SK-N-SH (cell line): ENCODE results near the gene OR9Q1. TPM values are rescaled to one million over a fixed set of nuclear protein-coding genes. Genes with fewer than 3 reads are reported as not detected.

Experiments used
- CTCF ChIA-PET: fragments of 300-600, 350-600 bp; formaldehyde crosslinking; extraction: SDS; loops from one replicate; lab custom pipeline; 2021; lab: Yijun Ruan, JAX
- POLR2A ChIA-PET: fragments of 350-600 bp; sonication (Branson Sonifier 250); formaldehyde crosslinking; extraction: SDS; loops from one replicate; lab custom pipeline; 2020; ENCODE audit warnings: antibody characterized with exemption, inconsistent platforms; lab: Yijun Ruan, JAX
- DNase-seq: peaks from one replicate; pipeline ENCODE4 v3.0.0; 2012
- H2AFZ ChIP-seq: fragments of 200-600 bp; sonication (generic); 2 replicates; pipeline ENCODE4 v1.8.1; 2016; ENCODE audit warnings: antibody characterized with exemption, mild to moderate bottlenecking, low read depth
- H3F3A ChIP-seq: fragments of 200-600 bp; sonication (generic); replicated peaks from 2 replicates; pipeline ENCODE3; 2016; ENCODE audit warnings: antibody characterized with exemption, mild to moderate bottlenecking; ENCODE audit not compliant: insufficient read depth
- H3K27ac ChIP-seq, 2 experiments: fragments of 200-500 bp in 1 of 2; fragments of 200-600 bp in 1 of 2; sonication (Bioruptor generic) in 1 of 2; sonication (generic), shearing (Covaris generic) in 1 of 2; 2 replicates each; pipeline versions ENCODE4 v1.5.1 to v1.6.1; 2014 to 2016; ENCODE audit warnings: low read depth in 2 of 2, inconsistent platforms in 1 of 2, low read length in 1 of 2, mild to moderate bottlenecking in 1 of 2, mixed read lengths in 1 of 2
- H3K27me3 ChIP-seq: fragments of 200-600 bp; sonication (generic), shearing (Covaris generic); 2 replicates; pipeline ENCODE4 v1.6.1; 2016; ENCODE audit warnings: mixed run types; ENCODE audit not compliant: insufficient read depth
- H3K36me3 ChIP-seq, 2 experiments: fragments of 200-500 bp in 1 of 2; fragments of 200-600 bp in 1 of 2; sonication (Bioruptor generic) in 1 of 2; sonication (generic) in 1 of 2; replicated peaks in 1 of 2; 2 replicates each; pipeline versions ENCODE3 to v1.5.1; 2014 to 2016; ENCODE audit warnings: low read length in 1 of 2, mild to moderate bottlenecking in 1 of 2; ENCODE audit not compliant: insufficient read depth in 2 of 2, control insufficient read depth in 1 of 2
- H3K4me1 ChIP-seq, 2 experiments: fragments of 200-500 bp in 1 of 2; fragments of 200-600 bp in 1 of 2; sonication (Bioruptor generic) in 1 of 2; sonication (generic), shearing (Covaris generic) in 1 of 2; 2 replicates each; pipeline versions ENCODE4 v1.5.1 to v1.6.1; 2014 to 2016; ENCODE audit warnings: low read depth in 1 of 2, low read length in 1 of 2, mixed run types in 1 of 2; ENCODE audit not compliant: insufficient read depth in 2 of 2, control insufficient read depth in 1 of 2
- H3K4me2 ChIP-seq: fragments of 200-600 bp; sonication (generic), shearing (Covaris generic); 2 replicates; pipeline ENCODE4 v1.6.1; 2017; ENCODE audit warnings: mixed run types
- H3K4me3 ChIP-seq, 2 experiments: fragments of 200-500 bp in 1 of 2; fragments of 200-600 bp in 1 of 2; sonication (Bioruptor generic) in 1 of 2; sonication (generic), shearing (Covaris generic) in 1 of 2; 2 replicates each; pipeline versions ENCODE4 v1.5.1 to v1.8.1; 2014 to 2016; ENCODE audit warnings: low read depth in 2 of 2, inconsistent platforms in 1 of 2, low read length in 1 of 2, mild to moderate bottlenecking in 1 of 2, mixed read lengths in 1 of 2, moderate library complexity in 1 of 2
- H3K79me2 ChIP-seq: fragments of 200-600 bp; sonication (generic); 2 replicates; pipeline ENCODE4 v1.8.1; 2017; ENCODE audit warnings: mild to moderate bottlenecking; ENCODE audit not compliant: insufficient read depth
- H3K9ac ChIP-seq: fragments of 200-600 bp; sonication (generic); 2 replicates; pipeline ENCODE4 v1.6.1; 2017; ENCODE audit warnings: mixed run types
- H3K9me2 ChIP-seq: fragments of 200-600 bp; sonication (generic); 2 replicates; pipeline ENCODE4 v1.6.1; 2017; ENCODE audit warnings: mixed run types
- H3K9me3 ChIP-seq: fragments of 200-600 bp; sonication (generic); 2 replicates; pipeline ENCODE4 v1.6.1; 2017; ENCODE audit warnings: mixed run types, mild to moderate bottlenecking, moderate library complexity
- H4K20me1 ChIP-seq: fragments of 200-600 bp; sonication (generic); 2 replicates; pipeline ENCODE4 v1.6.1; 2017; ENCODE audit warnings: mild to moderate bottlenecking, mixed run types; ENCODE audit not compliant: insufficient read depth
- EP300 ChIP-seq, 2 experiments: IDR thresholded peaks; 2 replicates each; pipeline versions ENCODE4 v1.4.0 to v1.6.1; 2012; ENCODE audit warnings: borderline replicate concordance in 1 of 2, low read depth in 1 of 2, low read length in 1 of 2
- EZH2phosphoT487 ChIP-seq: fragments of 200-600 bp; sonication (generic); IDR thresholded peaks from 2 replicates; pipeline ENCODE4 v1.6.1; 2017; ENCODE audit warnings: low read depth, mixed run types, mild to moderate bottlenecking, antibody characterized with exemption, moderate library complexity, borderline replicate concordance
- GATA2 ChIP-seq: sonication (generic); formaldehyde crosslinking; IDR thresholded peaks from 2 replicates; pipeline ENCODE4 v1.5.0; 2020; ENCODE audit warnings: mild to moderate bottlenecking, missing genetic modification reagents
- MAX ChIP-seq: IDR thresholded peaks from 2 replicates; pipeline ENCODE4 v1.4.0; 2012; ENCODE audit warnings: low read depth
- MEF2A ChIP-seq: IDR thresholded peaks from 2 replicates; pipeline ENCODE4 v1.4.0; 2012; ENCODE audit warnings: low read depth, borderline replicate concordance
- NFIC ChIP-seq: IDR thresholded peaks from 2 replicates; pipeline ENCODE4 v1.4.0; 2012; ENCODE audit warnings: borderline replicate concordance
- NRF1 ChIP-seq: IDR thresholded peaks from 2 replicates; pipeline ENCODE4 v1.6.1; 2012; ENCODE audit warnings: low read depth, mild to moderate bottlenecking, low read length
- POLR2AphosphoS5 ChIP-seq: IDR thresholded peaks from 2 replicates; pipeline ENCODE4 v1.6.1; 2012; ENCODE audit warnings: low read depth, low read length
- RAD21 ChIP-seq: IDR thresholded peaks from 2 replicates; pipeline ENCODE4 v1.6.1; 2012; ENCODE audit warnings: mild to moderate bottlenecking, low read length
- RCOR1 ChIP-seq: fragments of 150-350 bp; IDR thresholded peaks from 2 replicates; pipeline ENCODE4 v1.6.1; 2017; ENCODE audit warnings: antibody characterized with exemption, low read length
- REST ChIP-seq: IDR thresholded peaks from 2 replicates; pipeline ENCODE4 v1.6.1; 2012; ENCODE audit warnings: mild to moderate bottlenecking, low read depth, low read length, moderate library complexity
- RXRA ChIP-seq: IDR thresholded peaks from 2 replicates; pipeline ENCODE4 v1.4.0; 2012; ENCODE audit warnings: low read depth, mild to moderate bottlenecking, borderline replicate concordance
- SIN3A ChIP-seq: IDR thresholded peaks from 2 replicates; pipeline ENCODE4 v1.6.1; 2012; ENCODE audit warnings: low read depth, mild to moderate bottlenecking, low read length, moderate library complexity, borderline replicate concordance
- SMC3 ChIP-seq: IDR thresholded peaks from 2 replicates; pipeline ENCODE4 v1.6.1; 2012; ENCODE audit warnings: low read depth, low read length, improper control_type of control experiment
- TCF12 ChIP-seq: IDR thresholded peaks from 2 replicates; pipeline ENCODE4 v1.4.0; 2012
- TEAD4 ChIP-seq: IDR thresholded peaks from 2 replicates; pipeline ENCODE4 v1.4.0; 2012; ENCODE audit warnings: mild to moderate bottlenecking, borderline replicate concordance; ENCODE audit not compliant: insufficient read depth
- polyA plus RNA-seq, 3 experiments: library from polyadenylated mRNA; depleted of rRNA; stranded (reverse); fragments of >200 nt; gene quantifications; 2 replicates each; pipeline ENCODE4 v1.2.3, GENCODE V29; 2012
- TF ChIP-seq, protein P1 (sequence below): IDR thresholded peaks from 2 replicates; pipeline ENCODE4 v1.4.0; 2012; ENCODE audit warnings: low read depth, borderline replicate concordance
- TF ChIP-seq, protein P2 (sequence below): fragments of 200-600 bp; sonication (generic); IDR thresholded peaks from 2 replicates; pipeline ENCODE4 v1.6.1; 2017; ENCODE audit warnings: antibody characterized with exemption, mild to moderate bottlenecking, moderate library complexity

The OR9Q1 gene
- polyA plus RNA-seq, 1 of the 3 experiments (the other 2 are of a cell fraction), result not detected

- Histone ChIP-seq H3K9me2 (no peaks in the 10 kb centered on the region), H3K36me3 (no peaks in the 10 kb centered on the region), H3K4me3 (no peak overlapping the region), H3K27me3 (no peaks in the 10 kb centered on the region), H2AFZ (no peak overlapping the region), H3K27ac (no peak overlapping the region), H3K9me3 (no peaks in the 10 kb centered on the region), H3K4me1 (no peaks in the 10 kb centered on the region; a peak in 1 of 4 replicates), H3K79me2 (no peaks in the 10 kb centered on the region), H3F3A (no peaks in the 10 kb centered on the region), H4K20me1 (no peaks in the 10 kb centered on the region), H3K4me2 (no peak overlapping the region), H3K9ac (no peak overlapping the region)
- ChIA-PET CTCF (no interaction called here), POLR2A (no interaction called here)
- TF ChIP-seq GATA2 (no peak), TEAD4 (no peak), POLR2AphosphoS5 (no peak), NRF1 (no peak), MAX (no peak), RAD21 (no peak), EZH2phosphoT487 (no peak), SMC3 (no peak), SIN3A (no peak), NFIC (no peak), RXRA (no peak), RCOR1 (no peak), TCF12 (no peak), REST (no peak), MEF2A (no peak), EP300 (IDR thresholded peaks at IDR 0.05; ENCODE audit: borderline replicate concordance in 1 of 2, low read depth in 1 of 2, low read length in 1 of 2) (no peak)
- TF ChIP-seq, protein P1, sequence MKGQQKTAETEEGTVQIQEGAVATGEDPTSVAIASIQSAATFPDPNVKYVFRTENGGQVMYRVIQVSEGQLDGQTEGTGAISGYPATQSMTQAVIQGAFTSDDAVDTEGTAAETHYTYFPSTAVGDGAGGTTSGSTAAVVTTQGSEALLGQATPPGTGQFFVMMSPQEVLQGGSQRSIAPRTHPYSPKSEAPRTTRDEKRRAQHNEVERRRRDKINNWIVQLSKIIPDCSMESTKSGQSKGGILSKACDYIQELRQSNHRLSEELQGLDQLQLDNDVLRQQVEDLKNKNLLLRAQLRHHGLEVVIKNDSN, result no peak
- TF ChIP-seq, protein P2, sequence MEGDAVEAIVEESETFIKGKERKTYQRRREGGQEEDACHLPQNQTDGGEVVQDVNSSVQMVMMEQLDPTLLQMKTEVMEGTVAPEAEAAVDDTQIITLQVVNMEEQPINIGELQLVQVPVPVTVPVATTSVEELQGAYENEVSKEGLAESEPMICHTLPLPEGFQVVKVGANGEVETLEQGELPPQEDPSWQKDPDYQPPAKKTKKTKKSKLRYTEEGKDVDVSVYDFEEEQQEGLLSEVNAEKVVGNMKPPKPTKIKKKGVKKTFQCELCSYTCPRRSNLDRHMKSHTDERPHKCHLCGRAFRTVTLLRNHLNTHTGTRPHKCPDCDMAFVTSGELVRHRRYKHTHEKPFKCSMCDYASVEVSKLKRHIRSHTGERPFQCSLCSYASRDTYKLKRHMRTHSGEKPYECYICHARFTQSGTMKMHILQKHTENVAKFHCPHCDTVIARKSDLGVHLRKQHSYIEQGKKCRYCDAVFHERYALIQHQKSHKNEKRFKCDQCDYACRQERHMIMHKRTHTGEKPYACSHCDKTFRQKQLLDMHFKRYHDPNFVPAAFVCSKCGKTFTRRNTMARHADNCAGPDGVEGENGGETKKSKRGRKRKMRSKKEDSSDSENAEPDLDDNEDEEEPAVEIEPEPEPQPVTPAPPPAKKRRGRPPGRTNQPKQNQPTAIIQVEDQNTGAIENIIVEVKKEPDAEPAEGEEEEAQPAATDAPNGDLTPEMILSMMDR, result no peak
- DNase-seq, result no peak
Observed at GRCh38 chr11:58003591-58003990, 20.1 kb upstream of the OR9Q1 start.
